LNCAP (cell line): ENCODE results near the gene ARHGEF10L.

Experiments used
- CTCF ChIP-seq: fragments of 450-650 bp; IDR thresholded peaks from 2 replicates; pipeline ENCODE4 v1.5.1; 2017; ENCODE audit warnings: mild to moderate bottlenecking

ARHGEF10L gene

GRCh38 chr1:17717594-17718535 lies 178.4 kb downstream of the ARHGEF10L start:
- TF ChIP-seq CTCF, result no peak

GRCh38 chr1:17719874-17720273 lies 180.4 kb downstream of the ARHGEF10L start:
- TF ChIP-seq CTCF, result no peak

GRCh38 chr1:17721444-17721843 lies 181.9 kb downstream of the ARHGEF10L start:
- TF ChIP-seq CTCF, result no peak

GRCh38 chr1:17723684-17724083 lies 184.2 kb downstream of the ARHGEF10L start:
- TF ChIP-seq CTCF, result no peak

GRCh38 chr1:17724150-17724549 lies 184.7 kb downstream of the ARHGEF10L start:
- TF ChIP-seq CTCF, result no peak

GRCh38 chr1:17725084-17725719 lies 185.7 kb downstream of the ARHGEF10L start:
- no peak for TF ChIP-seq CTCF

- no peak for TF ChIP-seq CTCF
Observed at GRCh38 chr1:17725811-17726582, 186.5 kb downstream of the ARHGEF10L start.
